NCI-H69 (cell line): ENCODE results near the gene ATP6V1C2.
"Not testable (repeated sequence)": the region's sequence is repeated elsewhere in the genome, so short reads cannot be mapped to it uniquely, and the experiment has no call there.

Experiments used
- DNase-seq: peaks from one replicate; lab custom pipeline; 2025; lab: John Stamatoyannopoulos, UW

Gene ATP6V1C2

GRCh38 chr2:10786240-10786982, 65.0 kb downstream of the ATP6V1C2 start:
- DNase-seq, result no peak

GRCh38 chr2:10787176-10787968, 65.9 kb downstream of the ATP6V1C2 start:
- peak; percentile 1 for DNase-seq

- DNase-seq, result no peak
Observed at GRCh38 chr2:10788855-10789254, 67.4 kb downstream of the ATP6V1C2 start.

- DNase-seq, result peak; percentile 72
Observed at GRCh38 chr2:10790228-10790973, 69.0 kb downstream of the ATP6V1C2 start.

- DNase-seq, result no peak
Observed at GRCh38 chr2:10792001-10792634, 70.7 kb downstream of the ATP6V1C2 start.

- DNase-seq, result no peak
Observed at GRCh38 chr2:10792660-10793400, 71.4 kb downstream of the ATP6V1C2 start.

GRCh38 chr2:10793816-10794215, 72.4 kb downstream of the ATP6V1C2 start:
- DNase-seq, result no peak

GRCh38 chr2:10794876-10795275, 73.4 kb downstream of the ATP6V1C2 start:
- no peak for DNase-seq

GRCh38 chr2:10795508-10796046, 74.1 kb downstream of the ATP6V1C2 start:
- DNase-seq, result no peak

GRCh38 chr2:10796703-10797102, 75.3 kb downstream of the ATP6V1C2 start:
- DNase-seq, result no peak

- no peak for DNase-seq
Observed at GRCh38 chr2:10798783-10799182, 77.4 kb downstream of the ATP6V1C2 start.

GRCh38 chr2:10800163-10800562, 78.7 kb downstream of the ATP6V1C2 start:
- DNase-seq, result no peak

- no peak for DNase-seq
Observed at GRCh38 chr2:10802657-10803056, 81.2 kb downstream of the ATP6V1C2 start.

GRCh38 chr2:10805990-10806389, 84.6 kb downstream of the ATP6V1C2 start:
- not testable (repeated sequence) for DNase-seq

- DNase-seq, result no peak
Observed at GRCh38 chr2:10806543-10806942, 85.1 kb downstream of the ATP6V1C2 start.

- peak; percentile 20 for DNase-seq
Observed at GRCh38 chr2:10810202-10811161, 89.1 kb downstream of the ATP6V1C2 start.

- peak; percentile 20 for DNase-seq
Observed at GRCh38 chr2:10811517-10811916, 90.1 kb downstream of the ATP6V1C2 start.

GRCh38 chr2:10812362-10813162, 91.1 kb downstream of the ATP6V1C2 start, which contains the start of gene PDIA6:
Gene PDIA6, minus strand, starts transcription at chr2:10812785. Its CDS starts 89 bp downstream, at chr2:10812696.
- peak; percentile 95 for DNase-seq
